Measurements from ENCODE around the gene PANX2.

PANX2 gene

GRCh38 chr22:50216684-50217520 lies 46.4 kb downstream of the PANX2 start:
- DNase-seq = no peak
- intact Hi-C loops (cut with DNase I) = no loop called here

DNA sequence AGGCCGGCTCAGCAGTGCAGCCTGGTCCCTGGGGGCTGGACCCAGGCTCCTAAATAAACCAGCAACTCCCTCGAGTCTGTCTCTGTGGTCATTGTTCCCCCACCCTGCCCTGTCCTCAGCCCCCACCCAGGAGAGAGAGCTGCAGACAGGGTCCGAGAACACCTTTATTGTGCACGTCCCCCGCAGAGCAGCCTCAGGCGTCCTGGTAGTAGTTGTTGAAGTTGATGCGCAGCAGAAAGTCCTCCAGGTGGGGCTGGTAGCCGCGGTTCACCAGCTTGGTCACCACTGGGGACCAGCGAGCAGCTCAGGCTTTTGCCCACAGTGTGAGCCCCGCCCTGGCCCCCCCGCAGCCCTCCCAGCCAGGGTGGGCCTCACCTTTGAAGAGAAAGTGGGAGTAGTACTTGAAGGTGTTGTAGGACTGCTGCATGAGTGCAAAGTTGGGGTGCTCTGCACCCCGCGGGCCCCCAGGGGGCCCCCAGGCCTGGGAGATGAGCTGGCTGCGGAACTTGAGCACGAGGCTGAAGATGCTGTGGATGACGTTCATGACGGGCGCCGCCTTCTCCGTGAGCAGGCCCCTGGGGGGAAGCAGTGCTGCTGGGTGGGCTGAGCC lies 47.1 kb downstream of the PANX2 start:
- no peak for DNase-seq
- intact Hi-C loops (cut with DNase I) = no loop called here

- intact Hi-C loops (cut with DNase I) = no loop called here
- no peak for DNase-seq
Measured at GRCh38 chr22:50218153-50218995, 47.8 kb downstream of the PANX2 start.

DNA sequence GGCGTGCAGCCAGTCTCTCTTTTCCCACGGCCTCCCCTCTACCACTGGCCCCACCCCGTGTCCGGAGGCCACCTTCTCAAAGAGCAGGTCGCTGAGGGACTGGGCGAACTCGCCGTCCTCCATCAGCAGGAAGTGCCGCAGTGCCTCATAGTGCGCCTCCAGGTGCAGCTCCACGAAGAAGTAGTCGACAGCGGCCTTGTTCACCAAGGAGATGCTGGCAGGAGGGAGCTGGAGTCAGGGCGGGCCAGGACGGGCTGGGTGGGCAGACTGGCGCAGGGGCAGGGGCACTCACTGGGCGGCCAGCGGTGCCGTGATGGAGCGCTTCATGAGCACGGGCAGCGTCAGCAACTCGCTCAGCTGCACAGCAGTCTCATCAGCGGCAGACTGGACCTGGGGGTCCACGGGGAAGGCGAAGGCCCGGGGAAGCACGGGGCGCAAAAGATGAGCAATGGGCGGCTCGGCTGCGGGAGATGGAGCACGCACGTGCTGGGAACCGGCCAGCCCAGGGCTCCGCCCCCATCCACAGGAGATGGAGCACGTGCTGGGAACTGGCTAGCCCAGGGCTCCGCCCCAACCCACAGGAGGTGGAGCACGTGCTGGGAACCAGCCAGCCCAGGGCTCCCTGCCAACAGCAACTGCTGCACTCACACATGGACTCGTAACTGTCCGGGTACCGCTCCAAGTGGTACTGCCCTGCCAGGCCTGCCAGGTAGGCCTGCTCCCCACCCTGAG lies 48.6 kb downstream of the PANX2 start:
- intact Hi-C loops (cut with DNase I) = no loop called here
- DNase-seq = peak in 1 of 42 donors; percentile 25

DNA sequence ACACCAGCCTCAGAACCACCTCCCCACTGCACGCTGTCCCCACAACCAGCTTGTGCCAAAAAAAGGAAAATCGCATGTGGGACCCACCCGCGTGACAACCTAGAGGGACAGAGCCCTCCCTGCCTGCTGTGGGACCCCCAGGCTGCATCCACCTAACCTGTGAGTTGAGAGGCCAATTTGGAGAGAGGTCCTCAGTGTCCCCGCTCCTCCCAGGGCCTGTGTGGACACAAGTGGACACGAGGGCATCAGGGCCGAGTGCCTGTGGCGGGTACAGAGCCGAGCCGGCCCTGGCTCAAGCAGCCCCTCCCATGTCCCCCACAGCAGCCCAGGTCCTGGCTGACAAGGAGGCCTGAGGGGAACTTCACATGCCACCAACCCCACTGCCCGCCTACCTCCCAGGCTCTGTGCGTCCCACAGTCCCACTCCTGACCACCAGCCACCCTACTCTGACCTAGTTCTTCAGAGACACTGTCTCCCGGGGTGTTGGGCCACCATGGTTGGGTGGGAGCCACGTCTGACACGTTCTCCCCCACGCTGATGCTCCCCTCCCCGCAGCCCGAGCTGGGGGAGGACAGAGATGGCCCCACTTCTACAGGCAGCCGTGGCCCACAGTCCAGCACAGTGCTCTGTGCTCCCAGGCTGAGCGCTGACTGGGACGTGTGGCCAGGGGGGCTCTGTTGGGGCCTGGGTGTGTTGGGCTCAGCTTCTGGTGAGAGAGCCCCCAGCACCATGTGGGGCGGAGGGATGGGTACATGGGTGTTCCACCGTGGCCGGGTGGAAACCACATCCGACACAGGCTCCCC lies 49.5 kb downstream of the PANX2 start:
- DNase-seq = no peak
- intact Hi-C loops (cut with DNase I) = no loop called here

- intact Hi-C loops (cut with DNase I) = no loop called here
- no peak for DNase-seq
Measured at GRCh38 chr22:50220603-50221409, 50.3 kb downstream of the PANX2 start.

DNA sequence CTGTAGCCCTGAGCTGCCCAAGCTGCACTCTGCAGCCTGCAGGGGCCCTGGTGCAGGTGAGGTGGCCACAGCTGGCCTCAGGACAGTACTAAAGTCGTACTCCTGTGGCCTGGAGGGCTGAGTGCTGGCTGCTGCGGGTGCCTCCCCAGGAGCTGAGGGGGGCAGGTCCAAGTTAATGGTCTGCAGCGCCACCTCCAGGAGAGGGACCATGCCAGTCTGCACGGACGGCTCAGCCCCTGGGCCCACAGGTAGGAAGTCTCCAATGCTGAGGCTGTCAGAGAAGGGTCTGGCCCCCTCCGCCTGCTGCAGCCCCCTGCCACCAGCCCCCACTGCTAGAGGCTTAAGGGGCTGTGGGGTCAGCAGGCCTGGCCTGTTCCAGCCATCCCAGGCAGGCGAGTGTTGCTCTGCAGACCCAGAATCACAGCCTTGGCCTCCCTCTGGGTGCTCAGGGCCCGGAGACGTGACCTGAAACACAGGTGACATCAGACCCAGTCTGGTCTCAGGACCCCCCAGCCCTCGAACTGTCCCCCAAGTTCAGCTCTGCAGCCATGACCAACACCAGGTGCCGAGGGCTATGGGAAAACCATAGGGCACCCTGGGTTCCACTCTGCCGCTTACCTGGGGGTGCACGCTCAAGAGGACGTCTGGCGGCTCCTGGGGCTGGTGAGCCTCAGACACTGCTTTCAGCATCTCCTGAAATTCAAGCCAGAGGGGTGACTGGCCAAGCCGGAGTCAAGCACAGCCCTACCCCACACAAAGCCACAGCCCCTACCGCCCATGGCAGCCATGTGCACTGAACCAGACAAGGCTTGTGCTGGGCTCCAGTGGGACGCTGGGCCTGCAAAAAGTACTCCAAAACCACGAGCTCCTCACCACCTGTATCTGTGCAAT lies 51.1 kb downstream of the PANX2 start:
- intact Hi-C loops (cut with DNase I) = no loop called here
- DNase-seq = no peak

GRCh38 chr22:50222508-50222907 lies 52.0 kb downstream of the PANX2 start:
- DNase-seq = no peak
- intact Hi-C loops (cut with DNase I) = no loop called here

- DNase-seq = no peak
- intact Hi-C loops (cut with DNase I) = no loop called here
Measured at GRCh38 chr22:50224071-50224470, 53.5 kb downstream of the PANX2 start.

DNA sequence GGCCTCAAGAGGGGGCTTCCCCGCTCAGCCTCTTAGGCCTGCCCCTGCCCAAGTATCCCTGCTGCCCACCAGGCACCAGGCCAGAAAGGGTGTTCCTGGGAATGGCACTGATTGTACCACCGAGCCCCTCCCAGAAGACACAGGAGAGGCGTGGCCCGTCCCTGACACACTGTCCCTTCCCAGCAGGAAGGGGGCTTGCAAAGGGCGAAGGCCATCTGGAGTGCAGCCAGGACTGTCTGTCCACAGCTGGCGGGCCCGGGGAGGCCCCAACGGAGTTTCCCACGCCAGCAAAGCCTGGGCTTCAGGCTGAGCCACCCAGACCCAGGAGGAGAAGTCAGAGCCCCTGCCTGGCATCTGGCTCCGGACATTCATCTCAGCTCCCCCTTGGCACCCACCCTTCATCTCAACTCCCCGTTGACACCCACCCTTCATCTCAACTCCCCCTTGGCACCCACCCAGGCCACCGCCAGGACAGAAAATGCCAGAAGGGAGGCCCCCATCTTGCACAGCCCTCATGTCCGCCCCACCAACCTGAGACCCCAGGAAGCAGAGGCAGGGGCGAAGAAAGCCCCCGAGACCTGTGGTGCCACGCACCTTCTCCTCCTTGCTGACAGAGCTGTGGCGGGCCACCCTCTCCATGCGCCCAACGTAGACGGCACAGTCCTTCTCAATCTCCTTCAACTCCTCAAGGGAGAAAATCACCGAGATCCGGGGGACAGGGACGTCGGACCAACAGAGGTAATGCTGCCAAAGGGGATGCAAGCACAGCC lies 54.9 kb downstream of the PANX2 start:
- intact Hi-C loops (cut with DNase I) = no loop called here
- no peak for DNase-seq

GRCh38 chr22:50226063-50226874 lies 55.7 kb downstream of the PANX2 start:
- DNase-seq = no peak
- intact Hi-C loops (cut with DNase I) = no loop called here

DNA sequence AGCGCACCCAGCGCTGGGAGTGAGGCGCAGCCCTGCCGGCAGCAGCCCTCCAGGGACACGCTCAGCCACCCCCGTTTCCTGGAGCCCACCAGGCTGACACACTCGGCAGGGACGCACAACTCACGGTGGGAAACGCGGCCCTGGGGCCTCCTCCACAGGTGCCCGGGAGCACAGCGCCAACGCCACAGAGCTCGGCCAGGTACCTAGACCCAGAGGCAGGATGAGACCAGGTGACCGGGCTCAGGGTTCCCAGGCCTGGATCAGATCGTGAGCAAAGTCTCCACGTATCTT lies 56.3 kb downstream of the PANX2 start:
- no peak for DNase-seq

DNA sequence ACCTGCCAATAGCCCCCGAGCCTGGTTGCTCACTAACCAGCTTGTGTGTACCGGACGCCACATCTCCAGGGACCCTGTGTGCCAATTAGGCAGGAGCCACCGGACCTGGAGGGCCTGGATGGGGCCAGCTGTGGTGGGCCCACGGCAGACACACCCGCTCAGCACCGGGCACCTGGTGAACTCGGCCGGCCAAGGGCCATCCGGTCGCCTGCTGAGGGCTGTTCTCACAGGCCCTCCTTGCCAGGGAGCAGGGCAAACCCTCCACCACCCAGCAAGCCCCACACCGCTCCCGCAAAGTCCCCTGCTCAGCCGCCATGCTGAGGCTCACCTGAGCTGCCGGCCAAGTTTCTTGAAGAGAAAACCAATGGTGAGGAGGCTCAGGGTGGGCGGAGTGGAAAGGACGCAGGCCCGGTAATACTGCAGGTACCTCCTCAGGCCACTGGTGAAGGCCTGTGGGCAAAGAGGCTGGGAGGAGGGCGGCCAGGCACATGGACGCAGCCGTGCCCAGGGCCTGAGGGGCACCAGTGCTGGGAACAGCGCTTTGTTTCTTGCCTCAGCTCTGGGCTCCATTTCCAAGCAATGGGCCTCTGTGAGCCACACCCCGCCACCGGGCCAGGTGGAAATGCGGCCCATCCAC lies 57.2 kb downstream of the PANX2 start:
- DNase-seq = no peak

More for the DNA sequence above, 56.3 kb downstream of the PANX2 start:
- intact Hi-C loops (cut with DNase I) = no loop called here

GRCh38 chr22:50228366-50228765 lies 57.8 kb downstream of the PANX2 start:
- intact Hi-C loops (cut with DNase I) = no loop called here
- DNase-seq = no peak

More for the DNA sequence above, 57.2 kb downstream of the PANX2 start:
- intact Hi-C loops (cut with DNase I) = no loop called here

DNA sequence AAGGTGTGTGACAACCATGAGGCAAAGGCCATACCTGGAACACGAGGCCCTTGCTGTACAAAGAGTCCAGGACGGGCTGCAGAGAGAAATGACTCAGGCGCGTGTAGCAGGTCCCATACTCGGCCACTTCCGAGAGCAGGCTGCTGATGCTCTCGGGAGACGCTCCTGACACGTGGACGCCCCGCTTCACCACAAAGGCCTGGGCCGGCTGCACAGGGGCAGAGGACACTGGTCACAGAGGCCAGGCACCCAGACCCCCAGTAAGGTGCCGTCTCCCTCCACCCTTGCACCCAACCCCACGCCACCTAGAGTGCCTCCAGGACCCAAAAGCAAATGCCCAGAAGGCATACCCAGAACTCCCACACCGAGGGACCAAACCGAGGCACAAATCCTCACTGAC lies 58.8 kb downstream of the PANX2 start:
- intact Hi-C loops (cut with DNase I) = no loop called here
- DNase-seq = no peak
